DMS 273 (cell line): Measurements from ENCODE around the gene KRT3.
"Not testable (repeated sequence)": the region's sequence is repeated elsewhere in the genome, so short reads cannot be mapped to it uniquely, and the experiment has no call there.

ENCODE experiments used
- DNase-seq: peaks from one replicate; lab custom pipeline; 2025; ENCODE audit not compliant: unreplicated experiment; lab: John Stamatoyannopoulos, UW

KRT3 gene

GRCh38 chr12:52798671-52799504 is 3.0 kb upstream of the KRT3 start:
- no peak for DNase-seq

DNA sequence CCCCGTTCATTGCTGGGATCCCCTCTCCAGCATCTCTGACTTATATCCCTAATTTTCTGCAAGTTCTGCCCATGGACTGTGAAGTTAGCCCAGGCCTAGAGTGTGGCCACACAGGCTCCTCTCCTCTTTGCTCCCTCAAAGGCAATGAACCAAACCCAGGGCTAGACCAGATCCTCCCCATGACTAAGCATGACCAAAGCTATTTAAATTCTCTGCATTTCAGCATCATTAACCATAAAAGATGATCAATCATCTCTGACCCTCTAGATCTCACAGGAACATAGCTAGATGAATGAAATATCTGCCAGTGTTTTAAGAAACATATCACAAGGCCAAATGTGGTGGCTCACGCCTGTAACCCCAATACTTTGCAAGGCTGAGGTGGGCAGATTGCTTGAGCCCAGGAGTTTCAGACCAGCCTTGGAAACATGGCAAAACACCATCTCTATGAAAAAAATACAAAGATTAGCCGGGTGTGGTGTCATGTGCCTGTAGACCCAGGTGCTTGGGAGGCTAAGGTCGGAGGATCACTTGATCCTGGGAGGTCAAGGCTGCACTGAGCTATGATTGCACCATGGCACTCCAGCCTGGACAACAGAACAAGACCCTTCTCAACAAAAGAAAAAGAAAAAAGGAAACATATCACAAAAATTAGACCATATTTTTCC is 2.2 kb upstream of the KRT3 start:
- no peak for DNase-seq

DNA sequence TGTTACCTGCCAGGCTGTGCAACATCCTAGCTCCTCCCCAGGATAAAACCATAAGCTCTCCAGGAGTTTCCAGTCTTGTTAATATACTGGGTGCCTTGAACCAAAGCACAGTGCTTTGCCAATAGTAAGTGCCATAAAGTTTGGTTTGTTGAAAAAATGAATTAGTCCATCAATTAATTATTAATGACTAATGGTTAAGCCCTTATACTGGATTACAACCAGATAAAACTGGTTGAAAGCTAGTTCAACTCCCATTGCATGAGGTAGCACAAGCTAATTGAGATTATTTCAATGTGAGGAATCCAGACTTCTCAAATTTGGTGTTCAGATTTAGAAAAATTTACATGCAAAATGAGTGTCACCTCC is 1.6 kb upstream of the KRT3 start:
- DNase-seq = no peak

GRCh38 chr12:52796839-52797528 is 1.1 kb upstream of the KRT3 start:
- no peak for DNase-seq

GRCh38 chr12:52796429-52796794 is 495 bp upstream of the KRT3 start:
- no peak for DNase-seq

GRCh38 chr12:52795332-52795674 is 614 bp downstream of the KRT3 start:
- DNase-seq = not testable (repeated sequence)

- DNase-seq = no peak
These were observed 1.2 kb downstream of the KRT3 start for GRCh38 chr12:52794479-52795331.

DNA sequence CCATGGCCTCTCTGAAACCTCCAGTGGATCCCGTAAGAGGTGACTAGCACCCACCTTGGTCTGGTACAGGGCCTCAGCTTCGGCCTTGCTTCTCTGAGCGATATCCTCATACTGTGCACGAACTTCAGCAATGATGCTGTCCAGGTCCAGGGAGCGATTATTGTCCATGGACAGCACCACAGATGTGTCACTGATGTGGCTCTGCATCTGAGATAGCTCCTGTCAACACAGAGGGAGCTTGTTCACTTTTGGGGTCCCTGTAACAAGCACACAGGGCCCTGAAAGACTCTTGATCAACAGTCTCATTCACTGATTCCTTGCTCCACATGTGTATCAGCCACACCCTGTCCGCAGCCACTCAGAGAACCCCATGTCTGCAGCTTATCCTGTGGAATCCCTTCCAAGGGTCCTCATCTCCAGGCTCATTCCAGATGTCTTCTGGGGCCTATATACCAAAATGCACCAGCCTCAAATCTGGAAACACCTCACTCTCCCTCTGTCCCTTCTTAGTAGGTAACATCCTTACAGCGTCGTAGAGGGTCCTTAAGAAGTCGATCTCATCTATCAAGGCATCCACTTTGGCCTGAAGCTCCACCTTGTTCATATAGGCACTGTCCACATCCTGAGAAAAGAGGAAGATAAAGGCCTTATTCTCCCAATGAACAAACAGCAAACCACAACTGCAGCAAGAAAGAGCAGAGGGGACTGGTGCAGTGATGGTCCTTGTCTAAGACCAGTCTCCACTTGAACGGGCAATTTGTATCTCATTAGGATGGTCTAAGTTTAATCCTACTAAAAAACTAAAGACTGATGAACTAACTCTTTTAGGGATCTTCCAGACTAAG is 3.5 kb downstream of the KRT3 start:
- no peak for DNase-seq

DNA sequence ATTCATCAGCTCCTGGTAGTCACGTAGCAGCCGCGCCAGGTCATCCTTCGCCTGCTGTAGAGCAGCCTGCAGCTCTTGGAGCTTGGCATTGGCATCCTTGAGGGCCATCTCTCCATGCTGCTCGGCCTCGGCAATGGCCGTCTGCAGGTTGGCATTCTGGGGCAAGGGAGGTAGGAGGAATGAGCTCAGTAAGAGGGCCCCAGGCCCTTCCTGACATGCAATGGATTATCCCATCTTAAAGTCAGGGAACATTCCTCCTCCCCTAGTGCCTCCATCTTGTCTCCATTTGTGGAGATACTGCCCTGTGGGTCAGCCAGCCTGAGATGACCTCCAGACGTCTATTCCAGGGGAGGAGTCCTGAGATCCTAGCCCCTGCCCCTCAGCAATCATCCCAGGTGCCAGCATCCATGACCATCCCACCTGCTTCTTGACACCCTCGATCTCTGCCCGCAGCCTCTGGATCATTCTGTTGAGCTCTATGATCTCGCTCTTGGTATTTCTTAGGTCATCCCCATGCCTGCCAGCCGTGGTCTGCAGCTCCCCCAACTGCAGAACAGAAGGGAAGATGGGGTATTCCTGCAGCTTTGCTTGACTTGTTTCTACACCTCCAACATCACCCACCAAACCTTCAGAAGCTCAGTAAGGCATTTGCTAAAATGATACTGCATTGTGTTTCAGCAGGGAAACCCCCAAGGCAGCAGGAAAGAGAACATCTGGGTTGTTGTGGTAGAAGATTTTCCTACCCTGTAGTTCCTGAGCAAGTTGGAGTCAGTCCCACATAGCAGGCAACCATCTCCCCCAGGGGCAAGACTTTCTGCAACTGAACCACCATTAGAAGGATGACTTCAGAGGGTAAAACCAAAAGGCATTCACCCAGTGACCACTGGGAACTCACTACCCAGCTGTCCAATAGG is 4.4 kb downstream of the KRT3 start:
- no peak for DNase-seq

DNA sequence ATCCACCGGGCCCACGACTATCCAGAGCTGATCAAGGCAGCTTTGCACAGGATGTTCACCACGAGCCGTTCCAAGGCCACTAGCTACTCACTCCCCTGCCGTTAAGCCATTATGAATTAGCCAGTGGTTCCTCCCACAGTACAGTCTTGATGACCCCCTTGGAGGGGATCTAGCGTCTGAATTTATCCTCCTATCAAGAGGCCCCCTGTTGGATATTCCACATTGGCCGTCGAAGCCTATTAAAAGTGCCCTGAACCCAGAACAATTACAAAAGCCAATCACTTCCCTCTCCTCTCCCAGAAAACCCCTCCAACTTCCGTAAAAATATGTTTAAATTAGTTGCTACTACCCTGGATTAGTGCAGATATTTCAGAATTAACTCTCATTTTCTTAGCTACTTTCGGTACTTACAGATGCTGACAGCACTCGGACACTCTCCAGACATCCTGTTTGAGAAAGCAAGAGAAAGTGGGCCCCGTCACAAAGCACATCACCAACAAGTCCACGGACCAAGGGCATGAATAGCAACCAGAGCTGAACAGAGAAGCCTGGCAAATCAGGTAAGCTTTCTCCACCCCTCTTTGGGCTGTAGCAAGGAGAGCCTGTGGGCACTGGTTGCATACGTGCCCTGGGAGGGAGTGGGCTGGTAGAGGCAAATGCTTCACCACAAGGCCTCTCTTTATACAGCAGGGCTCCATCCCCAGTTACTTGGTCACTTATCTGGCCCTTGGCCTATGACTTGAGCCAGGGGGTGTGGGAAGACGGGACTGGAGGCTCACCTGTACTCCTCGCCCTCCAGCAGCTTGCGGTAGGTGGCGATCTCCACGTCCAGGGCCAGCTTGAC is 5.3 kb downstream of the KRT3 start:
- DNase-seq = no peak

- DNase-seq = no peak
These were observed 6.1 kb downstream of the KRT3 start for GRCh38 chr12:52789637-52790426.

GRCh38 chr12:52788876-52789636 is 6.9 kb downstream of the KRT3 start:
- DNase-seq = no peak

DNA sequence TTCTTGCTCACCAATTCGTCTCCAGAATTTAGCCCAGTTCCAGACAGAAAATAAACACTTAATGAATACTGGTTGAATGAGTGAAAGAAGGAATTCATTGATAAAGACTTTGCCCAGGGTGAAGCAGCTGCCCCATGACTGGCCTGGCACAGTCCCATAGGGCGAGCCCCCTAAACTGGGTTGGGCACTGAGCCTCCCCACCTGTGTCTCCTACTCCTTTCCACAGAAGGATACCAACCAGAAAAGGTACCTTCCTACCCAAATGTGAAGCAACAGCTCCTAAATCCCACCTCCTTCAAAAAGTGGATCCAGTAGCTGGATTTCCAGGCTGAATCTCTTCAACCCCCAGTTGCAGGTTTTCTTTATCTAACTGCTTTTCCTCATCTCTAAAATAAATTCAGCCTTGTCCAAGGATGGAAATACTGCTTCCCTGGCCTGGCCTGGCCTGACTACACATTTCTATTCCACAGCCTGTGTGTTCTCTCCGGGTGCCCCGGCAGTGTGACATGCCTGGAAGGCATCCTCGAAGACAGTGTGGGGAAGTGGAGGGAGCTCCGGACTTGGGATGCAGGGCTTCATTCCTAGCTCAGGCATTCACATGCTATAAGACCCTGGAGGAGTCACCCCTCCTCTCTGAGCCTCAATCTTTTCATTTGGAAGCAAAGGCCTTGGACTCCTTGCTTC is 7.6 kb downstream of the KRT3 start:
- DNase-seq = no peak

DNA sequence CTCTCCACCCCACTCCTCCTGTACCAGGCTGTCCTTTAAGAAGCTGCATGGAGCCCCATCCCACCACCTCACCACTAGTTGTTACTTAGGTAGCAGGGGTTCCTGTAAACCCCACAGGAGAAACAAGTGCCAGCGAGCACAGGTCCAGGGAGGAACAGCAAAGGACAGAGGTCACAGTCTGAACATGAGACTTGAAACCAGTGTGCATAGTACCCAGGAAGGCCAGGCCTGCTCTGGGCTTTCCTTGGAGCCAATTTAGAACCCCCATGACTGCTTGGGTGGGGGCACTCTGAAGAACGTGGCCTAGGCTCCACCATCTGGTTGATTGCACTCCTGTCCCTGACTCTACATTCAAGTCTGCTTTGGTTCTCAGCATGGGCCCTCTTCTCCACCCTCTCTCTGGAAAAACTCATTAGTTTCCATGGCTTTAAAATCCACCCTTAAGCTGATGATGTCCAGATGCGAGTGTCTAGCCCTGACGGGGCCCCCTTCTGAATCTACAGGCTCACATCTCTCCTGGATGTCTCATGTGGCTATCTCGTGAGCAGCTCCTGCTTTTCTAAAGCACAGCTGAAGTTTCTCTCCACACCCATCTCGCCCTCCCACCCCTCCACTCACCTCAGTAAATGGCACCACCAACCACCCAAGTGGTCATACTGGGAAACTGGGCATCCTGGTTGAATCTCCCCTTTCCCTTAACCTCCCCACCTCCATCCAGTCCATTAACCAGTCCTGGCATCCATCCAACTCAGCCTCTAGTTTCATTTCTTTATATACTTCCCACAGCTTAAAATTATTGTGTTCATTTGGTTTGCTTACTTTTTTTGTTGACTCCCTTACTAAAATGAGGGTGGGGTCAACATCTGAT is 8.4 kb downstream of the KRT3 start:
- DNase-seq = peak; percentile 2

- DNase-seq = no peak
These were observed 11.0 kb downstream of the KRT3 start for GRCh38 chr12:52784909-52785308.
